GM06990 (cell line): ENCODE results near the gene IL18BP.

Experiments
- DNase-seq: peaks from one replicate; pipeline ENCODE4 v3.0.0-alpha.2; 2011; ENCODE audit not compliant: insufficient read length; ENCODE audit errors: extremely low read depth
- H3K27me3 ChIP-seq: replicated peaks from 2 replicates; pipeline ENCODE4 v1.6.0; 2011; ENCODE audit warnings: low read length; ENCODE audit not compliant: control insufficient read depth, insufficient read depth
- H3K36me3 ChIP-seq: 2 replicates; pipeline ENCODE4 v1.5.1; 2011; ENCODE audit warnings: low read length; ENCODE audit not compliant: control insufficient read depth, insufficient read depth
- H3K4me3 ChIP-seq: replicated peaks from 2 replicates; pipeline ENCODE4 v1.5.1; 2011; ENCODE audit warnings: low read depth, mild to moderate bottlenecking, control low read depth, low read length
- TF ChIP-seq, protein P1 (sequence below): IDR thresholded peaks from 2 replicates; pipeline ENCODE4 v1.5.1; 2011; ENCODE audit warnings: low read length, control low read depth, mild to moderate bottlenecking, inconsistent platforms; ENCODE audit not compliant: insufficient read depth, poor library complexity, severe bottlenecking

Gene IL18BP

DNA sequence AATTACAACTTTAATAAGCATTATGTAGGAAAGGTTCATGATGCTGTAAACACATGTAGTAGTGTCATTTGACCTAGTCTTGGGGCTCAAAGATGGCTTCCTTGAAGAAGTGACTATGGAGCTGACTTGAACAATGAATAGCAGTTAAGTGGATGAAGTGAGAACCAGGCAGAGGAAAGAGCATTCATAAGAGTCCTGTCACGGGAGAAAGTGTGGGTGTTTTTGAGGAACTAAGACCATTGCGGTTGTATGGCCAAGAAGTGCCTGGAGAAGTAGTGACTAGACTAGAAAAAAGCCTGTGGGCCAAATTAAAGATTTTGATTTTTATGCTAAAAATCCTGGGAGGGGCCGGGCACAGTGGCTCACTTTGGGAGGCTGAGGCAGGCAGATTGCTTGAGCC is 7.2 kb upstream of the IL18BP start:
- Histone ChIP-seq H3K36me3 (peaks cover 11% of the 10 kb centered on the region), H3K4me3 (no peak overlapping the region), H3K27me3 (no peaks in the 10 kb centered on the region)
- DNase-seq: peak; percentile 79
- TF ChIP-seq, protein P1, sequence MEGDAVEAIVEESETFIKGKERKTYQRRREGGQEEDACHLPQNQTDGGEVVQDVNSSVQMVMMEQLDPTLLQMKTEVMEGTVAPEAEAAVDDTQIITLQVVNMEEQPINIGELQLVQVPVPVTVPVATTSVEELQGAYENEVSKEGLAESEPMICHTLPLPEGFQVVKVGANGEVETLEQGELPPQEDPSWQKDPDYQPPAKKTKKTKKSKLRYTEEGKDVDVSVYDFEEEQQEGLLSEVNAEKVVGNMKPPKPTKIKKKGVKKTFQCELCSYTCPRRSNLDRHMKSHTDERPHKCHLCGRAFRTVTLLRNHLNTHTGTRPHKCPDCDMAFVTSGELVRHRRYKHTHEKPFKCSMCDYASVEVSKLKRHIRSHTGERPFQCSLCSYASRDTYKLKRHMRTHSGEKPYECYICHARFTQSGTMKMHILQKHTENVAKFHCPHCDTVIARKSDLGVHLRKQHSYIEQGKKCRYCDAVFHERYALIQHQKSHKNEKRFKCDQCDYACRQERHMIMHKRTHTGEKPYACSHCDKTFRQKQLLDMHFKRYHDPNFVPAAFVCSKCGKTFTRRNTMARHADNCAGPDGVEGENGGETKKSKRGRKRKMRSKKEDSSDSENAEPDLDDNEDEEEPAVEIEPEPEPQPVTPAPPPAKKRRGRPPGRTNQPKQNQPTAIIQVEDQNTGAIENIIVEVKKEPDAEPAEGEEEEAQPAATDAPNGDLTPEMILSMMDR: no peak

DNA sequence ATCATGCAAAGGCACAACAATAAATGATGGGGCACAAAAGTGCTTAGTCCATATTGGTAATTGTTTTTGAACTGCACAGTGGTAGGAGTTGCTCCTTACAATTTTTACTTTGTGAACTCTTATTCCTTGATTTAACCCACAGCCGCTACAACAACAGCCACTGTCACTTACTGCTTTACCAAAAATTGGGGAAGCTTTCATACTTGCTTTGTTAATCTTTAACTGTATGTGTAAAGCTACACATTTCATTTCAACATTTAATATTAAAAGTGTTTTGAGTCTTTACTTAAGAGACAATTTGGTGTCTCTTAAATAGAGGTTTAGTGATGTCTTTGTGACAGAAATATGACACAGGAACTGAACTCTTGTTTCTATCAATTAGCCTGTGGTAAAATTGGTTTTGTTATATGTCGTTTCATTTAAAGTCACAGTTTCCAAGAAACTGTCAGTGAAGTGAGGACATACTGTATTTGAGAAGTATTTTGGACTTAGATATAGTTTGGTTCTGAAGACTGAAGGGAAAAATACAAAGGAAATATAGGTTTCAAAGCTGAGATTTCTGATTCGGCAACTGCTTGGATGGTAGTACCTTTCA is 6.5 kb upstream of the IL18BP start:
- no peaks in the 10 kb centered on the region for H3K27me3 ChIP-seq
- no peak overlapping the region for H3K4me3 ChIP-seq
- peaks cover 12% of the 10 kb centered on the region for H3K36me3 ChIP-seq
- DNase-seq: no peak
- TF ChIP-seq, protein P1: no peak

DNA sequence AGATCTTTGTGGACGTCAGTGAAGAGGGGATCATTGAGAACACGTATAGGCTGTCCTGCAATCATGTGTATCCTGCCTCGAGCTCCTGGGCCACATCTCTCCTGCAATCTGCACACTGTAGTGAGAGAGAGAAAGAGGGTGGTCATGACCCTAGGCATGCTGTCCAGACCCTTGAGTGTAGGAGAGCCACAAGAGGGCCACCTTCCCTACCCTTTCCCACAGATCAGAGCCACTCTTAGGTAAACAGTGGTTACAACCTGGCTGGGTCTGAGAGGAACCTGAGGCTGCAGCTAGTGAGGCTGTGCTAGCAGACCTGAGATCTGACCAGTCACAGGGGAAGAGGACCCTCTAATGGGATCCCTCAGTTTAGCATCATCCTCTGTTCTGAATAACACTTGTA is 3.9 kb upstream of the IL18BP start:
- TF ChIP-seq, protein P1: no peak
- peaks cover 12% of the 10 kb centered on the region for H3K36me3 ChIP-seq
- no peak for DNase-seq
- H3K27me3 ChIP-seq: no peaks in the 10 kb centered on the region
- no peak overlapping the region for H3K4me3 ChIP-seq

DNA sequence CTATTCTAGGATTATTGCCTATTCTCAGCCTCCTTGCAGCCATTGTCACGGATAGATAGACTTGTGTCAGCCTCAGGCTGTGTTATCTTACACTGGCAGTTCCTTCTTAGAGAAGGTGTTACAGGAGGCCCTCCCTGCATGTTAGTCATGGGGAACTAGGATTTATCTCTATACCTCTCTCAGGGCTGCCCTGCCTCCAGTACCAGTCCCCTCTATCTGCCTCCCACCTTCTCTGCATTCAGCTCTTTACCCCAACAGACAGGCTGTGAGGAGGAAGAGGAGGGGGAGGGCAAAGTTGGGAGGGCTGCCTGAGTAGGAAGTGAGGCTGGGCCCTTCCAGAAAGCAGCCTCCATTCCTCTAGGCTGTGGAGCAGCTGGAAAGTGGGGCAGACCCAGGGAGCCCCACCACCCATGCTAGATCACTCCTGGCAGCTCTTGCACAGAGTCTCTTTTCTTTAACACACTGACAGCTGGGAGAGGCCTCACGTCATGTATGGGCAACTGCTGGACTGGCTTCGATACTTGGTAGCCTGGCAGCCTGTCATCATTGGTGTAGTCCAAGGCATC is 2.9 kb upstream of the IL18BP start:
- no peaks in the 10 kb centered on the region for H3K27me3 ChIP-seq
- no peak overlapping the region for H3K4me3 ChIP-seq
- DNase-seq: no peak
- TF ChIP-seq, protein P1: no peak
- H3K36me3 ChIP-seq: peaks cover 18% of the 10 kb centered on the region

DNA sequence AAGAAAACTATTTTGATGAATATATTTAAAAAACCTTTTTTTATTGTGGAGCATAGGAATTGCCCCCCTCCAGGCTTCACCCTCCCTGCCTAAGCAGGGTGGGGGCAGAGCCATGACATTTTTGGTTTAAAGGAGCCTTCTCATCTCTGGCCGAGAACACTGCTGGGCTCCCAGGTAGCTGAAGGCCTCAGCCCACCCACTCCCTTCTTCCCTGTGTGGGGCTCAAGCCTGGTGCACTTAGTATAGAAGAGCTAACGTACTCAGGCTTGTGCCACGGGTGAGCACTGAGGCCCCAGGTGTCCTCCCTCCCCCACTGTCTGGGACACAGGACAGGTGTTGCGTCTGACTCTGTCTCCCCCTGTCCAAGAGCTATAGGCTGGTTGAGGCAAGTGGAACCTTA is 2.2 kb upstream of the IL18BP start:
- no peaks in the 10 kb centered on the region for H3K27me3 ChIP-seq
- DNase-seq: no peak
- peaks cover 26% of the 10 kb centered on the region for H3K36me3 ChIP-seq
- TF ChIP-seq, protein P1: no peak
- no peak overlapping the region for H3K4me3 ChIP-seq

DNA sequence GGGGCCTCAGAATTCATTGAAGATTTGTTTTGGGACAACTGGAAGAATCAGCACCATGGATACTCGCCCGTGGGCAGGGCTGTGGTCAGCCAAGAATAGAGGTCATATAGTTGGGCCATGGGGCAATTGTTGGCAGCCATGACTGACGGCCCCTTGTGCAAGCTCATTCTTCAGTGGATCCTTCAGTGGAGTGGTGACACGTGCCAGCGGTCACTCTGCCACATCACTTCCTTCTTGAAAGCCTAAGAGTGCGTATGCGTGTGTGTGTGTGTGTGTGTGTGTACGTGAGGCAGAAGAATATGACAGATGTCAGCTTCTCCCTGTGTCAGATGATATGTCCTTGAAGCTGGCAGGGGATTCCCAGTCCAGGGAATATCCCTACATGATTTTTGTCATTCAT is 1.8 kb upstream of the IL18BP start:
- no peak for DNase-seq
- no peaks in the 10 kb centered on the region for H3K27me3 ChIP-seq
- peaks cover 30% of the 10 kb centered on the region for H3K36me3 ChIP-seq
- TF ChIP-seq, protein P1: no peak
- H3K4me3 ChIP-seq: no peak overlapping the region
